Choroid plexus epithelial cell (primary cell): ENCODE measurements around the gene OGG1.

Experiments used
- DNase-seq: peaks from one replicate; pipeline ENCODE4 v3.0.0-alpha.2; 2010; ENCODE audit warnings: low read depth
- H3K4me3 ChIP-seq: 2 replicates; pipeline ENCODE4 v1.5.1; 2011; ENCODE audit warnings: low read depth, mild to moderate bottlenecking, control low read depth, low read length, moderate library complexity
- TF ChIP-seq, protein P1 (sequence below): conservative IDR thresholded peaks from 2 replicates; pipeline ENCODE4 v1.5.1; 2011; ENCODE audit warnings: low read depth, mild to moderate bottlenecking, control low read depth, inconsistent platforms, low read length, moderate library complexity

OGG1 gene

DNA sequence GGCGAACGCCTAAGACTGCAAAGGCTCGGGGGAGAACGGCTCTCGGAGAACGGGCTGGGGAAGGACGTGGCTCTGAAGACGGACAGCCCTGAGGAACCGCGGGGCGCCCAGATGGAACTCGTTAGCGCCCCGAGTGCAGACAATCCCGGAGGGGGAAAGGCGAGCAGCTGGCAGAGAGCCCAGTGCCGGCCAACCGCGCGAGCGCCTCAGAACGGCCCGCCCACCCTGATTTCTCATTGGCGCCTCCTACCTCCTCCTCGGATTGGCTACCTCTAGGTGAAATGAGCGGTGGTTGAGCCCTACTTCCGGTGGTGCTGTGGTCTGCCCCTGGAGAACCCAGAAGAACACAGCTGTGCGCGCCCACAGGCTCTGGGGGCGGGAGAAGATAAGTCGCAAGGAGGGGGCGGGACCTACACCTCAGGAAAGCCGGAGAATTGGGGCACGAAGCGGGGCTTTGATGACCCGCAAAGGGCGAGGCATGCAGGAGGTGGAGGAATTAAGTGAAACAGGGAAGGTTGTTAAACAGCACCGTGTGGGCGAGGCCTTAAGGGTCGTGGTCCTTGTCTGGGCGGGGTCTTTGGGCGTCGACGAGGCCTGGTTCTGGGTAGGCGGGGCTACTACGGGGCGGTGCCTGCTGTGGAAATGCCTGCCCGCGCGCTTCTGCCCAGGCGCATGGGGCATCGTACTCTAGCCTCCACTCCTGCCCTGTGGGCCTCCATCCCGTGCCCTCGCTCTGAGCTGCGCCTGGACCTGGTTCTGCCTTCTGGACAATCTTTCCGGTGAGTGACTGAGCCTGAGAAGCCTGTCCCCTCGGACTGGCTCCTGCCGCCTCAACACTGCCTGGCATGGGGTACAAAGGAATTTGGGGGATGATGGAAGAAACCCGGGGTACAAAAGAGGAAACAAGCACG lies at the start of gene OGG1:
Gene OGG1, plus strand, starts transcription at position 308 of the 911 bp plus-strand sequence. Its CDS starts 335 bp downstream, at position 643.
- H3K4me3 ChIP-seq = peak within 1 kb of the TSS; percentile 84
- peak; percentile 99 for DNase-seq
- TF ChIP-seq, protein P1, sequence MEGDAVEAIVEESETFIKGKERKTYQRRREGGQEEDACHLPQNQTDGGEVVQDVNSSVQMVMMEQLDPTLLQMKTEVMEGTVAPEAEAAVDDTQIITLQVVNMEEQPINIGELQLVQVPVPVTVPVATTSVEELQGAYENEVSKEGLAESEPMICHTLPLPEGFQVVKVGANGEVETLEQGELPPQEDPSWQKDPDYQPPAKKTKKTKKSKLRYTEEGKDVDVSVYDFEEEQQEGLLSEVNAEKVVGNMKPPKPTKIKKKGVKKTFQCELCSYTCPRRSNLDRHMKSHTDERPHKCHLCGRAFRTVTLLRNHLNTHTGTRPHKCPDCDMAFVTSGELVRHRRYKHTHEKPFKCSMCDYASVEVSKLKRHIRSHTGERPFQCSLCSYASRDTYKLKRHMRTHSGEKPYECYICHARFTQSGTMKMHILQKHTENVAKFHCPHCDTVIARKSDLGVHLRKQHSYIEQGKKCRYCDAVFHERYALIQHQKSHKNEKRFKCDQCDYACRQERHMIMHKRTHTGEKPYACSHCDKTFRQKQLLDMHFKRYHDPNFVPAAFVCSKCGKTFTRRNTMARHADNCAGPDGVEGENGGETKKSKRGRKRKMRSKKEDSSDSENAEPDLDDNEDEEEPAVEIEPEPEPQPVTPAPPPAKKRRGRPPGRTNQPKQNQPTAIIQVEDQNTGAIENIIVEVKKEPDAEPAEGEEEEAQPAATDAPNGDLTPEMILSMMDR = no peak

DNA sequence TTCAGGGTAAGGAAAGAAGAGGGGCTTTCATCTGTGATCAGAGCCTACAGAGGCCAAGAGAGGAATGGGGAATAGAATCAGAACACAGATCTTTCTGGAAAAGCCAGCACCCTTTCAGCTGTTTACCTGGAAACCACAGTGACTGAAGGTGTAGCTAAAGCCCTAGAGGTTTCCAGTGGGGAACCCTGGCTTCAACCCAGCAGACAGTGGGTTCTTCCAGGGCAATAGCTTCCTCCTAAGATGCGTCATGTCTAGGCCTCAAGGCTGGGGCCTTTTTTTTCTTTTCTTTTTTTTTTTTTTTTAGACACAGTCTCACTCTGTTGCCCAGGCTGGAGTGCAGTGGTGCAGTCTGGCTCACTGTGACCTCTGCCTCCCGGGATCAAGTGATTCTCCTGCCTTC lies 49.2 kb upstream of the OGG1 start:
- no peak overlapping the region for H3K4me3 ChIP-seq
- no peak for DNase-seq
- TF ChIP-seq, protein P1 = no peak

DNA sequence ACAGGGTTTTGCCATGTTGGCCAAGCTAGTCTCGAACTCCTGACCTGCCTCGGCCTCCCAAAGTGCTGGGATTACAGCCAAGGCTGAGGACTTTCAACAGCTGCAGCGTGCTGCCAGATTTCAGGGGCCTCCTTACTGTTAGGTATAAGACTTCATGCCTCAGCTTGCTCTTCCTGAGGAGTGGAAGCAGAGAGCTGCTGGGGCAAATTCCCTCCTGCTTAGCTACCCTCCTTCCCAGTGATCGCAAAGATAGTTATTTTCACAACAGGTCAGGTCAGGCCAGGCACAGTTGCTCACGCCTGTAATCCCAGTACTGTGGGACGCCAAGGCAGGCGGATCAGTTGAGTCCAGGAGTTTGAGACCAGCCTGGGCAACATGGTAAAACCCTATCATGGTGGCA lies 48.7 kb upstream of the OGG1 start:
- peak; percentile 19 for DNase-seq
- no peak overlapping the region for H3K4me3 ChIP-seq

DNA sequence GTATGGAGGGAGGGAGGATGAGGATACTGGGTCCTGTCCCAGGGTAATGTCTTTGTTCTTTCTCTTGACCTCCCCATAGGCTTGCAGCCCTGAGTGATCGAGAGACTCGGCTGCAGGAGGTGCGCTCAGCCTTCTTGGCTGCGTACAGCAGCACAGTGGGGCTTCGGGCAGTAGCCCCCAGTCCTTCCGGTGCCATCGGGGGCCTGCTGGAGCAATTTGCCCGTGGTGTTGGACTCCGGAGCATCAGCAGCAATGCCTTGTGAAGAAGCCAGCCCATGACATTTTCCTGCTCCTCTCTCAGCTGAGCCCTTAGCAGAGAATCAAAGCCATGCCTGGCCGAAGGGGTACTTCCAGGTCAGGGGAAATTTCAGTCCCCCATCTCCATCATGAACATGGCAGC lies 48.0 kb upstream of the OGG1 start:
- TF ChIP-seq, protein P1 = no peak
- no peak for DNase-seq
- H3K4me3 ChIP-seq = no peak overlapping the region

More for the DNA sequence above, 48.7 kb upstream of the OGG1 start:
- TF ChIP-seq, protein P1 = no peak

DNA sequence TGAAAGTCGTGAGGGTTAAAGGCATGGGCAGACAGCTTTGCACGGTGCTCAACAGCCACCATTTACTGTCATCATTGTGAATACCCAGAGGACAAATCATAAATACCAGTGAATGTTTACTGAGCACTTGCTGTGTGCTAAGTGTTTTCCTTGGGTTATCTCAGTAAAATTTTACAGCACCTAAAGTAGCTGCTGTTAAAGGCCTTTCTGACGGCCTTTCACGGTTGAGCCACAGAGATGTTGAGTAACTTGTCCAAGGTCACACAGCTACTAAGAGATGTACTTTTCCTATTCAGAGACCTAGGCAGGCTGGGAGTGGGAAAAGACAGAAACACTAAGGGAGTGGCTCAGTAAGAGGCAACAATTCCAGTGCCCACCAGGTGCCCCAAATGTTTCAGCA lies 46.5 kb upstream of the OGG1 start:
- no peak for DNase-seq
- no peak overlapping the region for H3K4me3 ChIP-seq
- TF ChIP-seq, protein P1 = no peak

DNA sequence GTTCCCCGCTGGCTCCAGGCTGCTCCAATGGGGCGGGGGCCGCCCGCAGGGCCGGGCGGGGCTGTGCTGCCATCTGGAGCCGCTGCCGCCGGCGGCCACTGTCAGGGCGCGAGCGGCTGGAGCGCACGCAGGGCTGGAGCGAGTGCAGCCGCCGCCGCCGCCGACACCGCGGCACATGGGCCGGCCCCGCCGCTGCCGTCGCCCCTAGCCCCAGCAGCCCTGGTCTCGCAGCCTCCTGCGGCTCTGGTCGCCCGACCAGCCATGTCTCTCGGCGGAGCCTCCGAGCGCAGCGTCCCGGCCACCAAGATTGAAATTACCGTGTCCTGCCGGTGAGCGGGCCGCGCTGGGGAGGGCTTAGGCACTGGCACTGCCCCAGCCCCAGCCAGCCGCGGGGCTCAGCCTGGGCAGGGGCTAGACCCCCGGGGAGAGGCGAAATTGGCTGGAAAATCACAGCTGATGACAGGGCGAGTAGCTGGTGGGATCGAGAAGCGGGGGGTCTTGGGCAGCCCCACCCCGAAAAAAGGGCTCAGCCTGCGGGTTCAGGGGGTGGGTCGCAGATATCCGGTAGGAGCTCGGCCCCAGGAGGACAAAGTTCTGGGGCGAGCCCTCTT lies 45.9 kb upstream of the OGG1 start, which contains the start of gene CPNE9:
Gene CPNE9, plus strand, starts transcription at position 98 of the 611 bp plus-strand sequence. Its CDS starts 164 bp downstream, at position 262.
- peak within 1 kb of the TSS; percentile 20 for H3K4me3 ChIP-seq
- TF ChIP-seq, protein P1 = no peak
- no peak for DNase-seq
